GM12801 (cell line): ENCODE results near the gene RSPRY1.

Experiments
- TF ChIP-seq, protein P1 (sequence below): IDR thresholded peaks from one replicate; pipeline ENCODE4 v1.5.1; 2011; ENCODE audit warnings: control low read depth; ENCODE audit not compliant: insufficient read length; ENCODE audit errors: extremely low read depth

Gene RSPRY1

DNA sequence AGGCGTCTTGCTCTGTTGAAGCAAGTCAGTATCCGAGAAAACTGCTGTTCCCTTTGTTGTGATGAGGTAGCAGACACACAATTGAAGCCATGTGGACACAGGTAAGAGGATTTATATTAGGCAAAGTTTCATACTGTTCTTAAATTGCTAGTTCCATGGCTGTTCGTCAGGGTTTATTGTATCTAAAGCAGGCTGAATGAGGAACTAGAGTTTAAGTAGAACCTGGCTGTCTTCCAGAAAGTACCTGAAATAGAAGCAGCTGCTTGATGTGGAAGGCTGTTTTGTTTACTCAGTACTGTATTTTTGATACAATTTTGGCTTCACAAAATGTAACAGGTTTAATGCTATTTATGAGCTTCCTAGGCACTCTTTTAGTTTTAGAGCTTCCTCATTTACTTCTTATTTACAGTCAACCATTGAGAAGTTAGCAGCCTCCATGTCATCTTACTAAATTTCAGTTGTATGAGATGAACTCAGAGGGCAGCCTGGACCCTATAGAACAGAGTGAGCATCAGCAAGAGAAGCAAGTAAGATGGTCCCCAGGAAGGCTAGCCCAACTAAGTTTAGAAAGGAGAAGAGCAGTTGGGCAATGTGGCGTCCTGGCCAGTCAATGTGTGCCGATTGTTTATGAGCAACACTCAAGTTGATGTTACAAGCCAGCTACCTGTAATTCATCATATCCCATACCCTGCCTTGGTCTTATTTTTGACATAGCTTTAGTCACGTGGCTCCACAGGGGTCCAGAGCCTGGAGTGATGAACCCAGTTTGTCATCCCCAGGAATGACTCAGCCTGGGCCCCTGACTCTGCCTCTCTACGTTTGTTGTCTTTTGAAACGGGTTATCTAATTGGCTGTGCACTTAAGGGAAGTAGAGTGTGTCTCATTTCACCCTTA is 49.2 kb downstream of the RSPRY1 start:
- TF ChIP-seq, protein P1, sequence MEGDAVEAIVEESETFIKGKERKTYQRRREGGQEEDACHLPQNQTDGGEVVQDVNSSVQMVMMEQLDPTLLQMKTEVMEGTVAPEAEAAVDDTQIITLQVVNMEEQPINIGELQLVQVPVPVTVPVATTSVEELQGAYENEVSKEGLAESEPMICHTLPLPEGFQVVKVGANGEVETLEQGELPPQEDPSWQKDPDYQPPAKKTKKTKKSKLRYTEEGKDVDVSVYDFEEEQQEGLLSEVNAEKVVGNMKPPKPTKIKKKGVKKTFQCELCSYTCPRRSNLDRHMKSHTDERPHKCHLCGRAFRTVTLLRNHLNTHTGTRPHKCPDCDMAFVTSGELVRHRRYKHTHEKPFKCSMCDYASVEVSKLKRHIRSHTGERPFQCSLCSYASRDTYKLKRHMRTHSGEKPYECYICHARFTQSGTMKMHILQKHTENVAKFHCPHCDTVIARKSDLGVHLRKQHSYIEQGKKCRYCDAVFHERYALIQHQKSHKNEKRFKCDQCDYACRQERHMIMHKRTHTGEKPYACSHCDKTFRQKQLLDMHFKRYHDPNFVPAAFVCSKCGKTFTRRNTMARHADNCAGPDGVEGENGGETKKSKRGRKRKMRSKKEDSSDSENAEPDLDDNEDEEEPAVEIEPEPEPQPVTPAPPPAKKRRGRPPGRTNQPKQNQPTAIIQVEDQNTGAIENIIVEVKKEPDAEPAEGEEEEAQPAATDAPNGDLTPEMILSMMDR = no peak

DNA sequence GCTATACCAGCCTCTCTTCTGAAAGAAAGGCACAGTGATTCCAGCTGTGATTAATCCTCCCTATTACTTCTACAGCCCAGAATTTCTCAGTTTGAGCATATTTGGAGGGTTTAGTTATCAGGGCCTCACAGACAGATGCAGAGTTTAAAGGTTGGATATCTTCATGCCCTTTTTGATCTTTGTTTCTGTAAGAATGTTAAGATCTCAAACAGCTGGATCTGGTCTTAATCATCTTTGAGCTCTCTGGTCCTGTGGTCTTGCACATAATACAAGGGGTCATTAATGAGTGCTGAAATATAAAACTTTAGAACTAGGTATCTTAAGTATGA is 49.9 kb downstream of the RSPRY1 start:
- TF ChIP-seq, protein P1 = no peak

DNA sequence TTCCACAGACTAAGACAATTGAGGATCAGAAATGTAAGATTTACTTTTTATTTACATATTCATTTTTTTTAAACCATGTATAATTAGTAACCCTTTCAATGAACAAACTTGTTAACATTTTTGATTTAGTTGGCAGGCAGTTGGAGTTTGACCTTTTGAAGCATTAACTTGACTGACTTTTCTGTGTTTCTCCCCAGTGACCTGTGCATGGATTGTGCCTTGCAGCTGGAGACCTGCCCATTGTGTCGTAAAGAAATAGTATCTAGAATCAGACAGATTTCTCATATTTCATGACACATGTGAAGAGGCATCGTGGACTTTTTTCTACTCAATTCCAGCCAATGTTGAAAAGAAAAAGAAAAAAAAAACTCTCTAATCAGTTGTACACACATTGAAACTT is 52.6 kb downstream of the RSPRY1 start:
- TF ChIP-seq, protein P1 = no peak

DNA sequence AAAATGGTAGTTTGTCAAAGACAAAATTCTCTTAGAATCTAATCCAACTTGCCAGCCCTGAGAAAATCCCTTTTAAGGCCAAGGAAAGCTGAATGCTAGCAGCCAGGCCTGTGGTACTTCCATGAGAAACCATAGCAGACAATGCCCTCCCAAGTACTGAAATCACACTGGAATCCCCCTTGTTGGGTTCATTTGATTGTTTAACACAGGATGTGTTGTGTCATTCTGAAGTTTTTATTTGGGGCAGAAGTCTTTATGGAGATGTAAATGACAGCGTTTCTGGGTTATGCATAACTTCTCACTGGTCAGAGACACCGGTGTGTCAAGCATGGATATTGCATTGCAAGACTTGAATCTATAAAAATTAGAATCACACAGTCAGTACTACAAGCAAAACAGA is 53.0 kb downstream of the RSPRY1 start:
- TF ChIP-seq, protein P1 = no peak

DNA sequence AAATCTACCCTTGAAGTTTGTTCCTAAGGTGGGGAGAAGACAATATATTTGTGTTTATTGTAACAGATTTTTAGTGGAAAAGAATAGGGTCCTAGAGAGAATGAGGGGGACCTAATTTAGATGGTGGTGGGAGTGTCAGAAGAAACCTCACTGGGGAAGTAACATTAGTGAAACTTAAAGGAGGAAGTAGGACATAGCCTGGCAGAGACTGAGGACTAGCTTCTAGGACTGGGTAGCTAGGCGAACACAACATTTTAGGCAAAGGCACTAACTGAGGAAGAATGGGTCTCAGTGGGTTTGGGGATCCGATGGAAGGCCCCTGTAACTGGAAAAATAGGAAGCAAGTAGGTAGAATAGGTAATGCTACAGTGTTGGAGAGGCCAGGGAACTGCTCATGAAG is 54.7 kb downstream of the RSPRY1 start:
- TF ChIP-seq, protein P1 = no peak

DNA sequence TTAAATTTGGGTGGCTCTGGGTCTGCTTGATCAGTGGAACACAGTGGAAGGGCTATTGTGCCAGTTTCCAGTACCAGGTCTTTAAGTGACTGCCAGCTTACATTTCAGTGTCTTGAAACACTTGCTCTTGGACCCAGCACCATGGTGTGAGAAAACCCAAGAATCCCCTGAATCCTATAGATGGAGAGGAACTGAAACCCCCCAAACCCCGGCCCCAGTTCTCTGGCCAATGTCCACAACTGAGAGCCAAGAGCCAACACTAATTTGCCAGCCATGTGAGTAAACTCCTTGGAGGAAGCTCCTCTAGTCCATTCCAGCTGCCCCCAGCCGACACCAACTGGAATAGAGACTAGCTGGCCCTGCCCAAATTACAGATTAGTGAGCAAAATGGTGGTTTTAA is 56.5 kb downstream of the RSPRY1 start:
- TF ChIP-seq, protein P1 = no peak

DNA sequence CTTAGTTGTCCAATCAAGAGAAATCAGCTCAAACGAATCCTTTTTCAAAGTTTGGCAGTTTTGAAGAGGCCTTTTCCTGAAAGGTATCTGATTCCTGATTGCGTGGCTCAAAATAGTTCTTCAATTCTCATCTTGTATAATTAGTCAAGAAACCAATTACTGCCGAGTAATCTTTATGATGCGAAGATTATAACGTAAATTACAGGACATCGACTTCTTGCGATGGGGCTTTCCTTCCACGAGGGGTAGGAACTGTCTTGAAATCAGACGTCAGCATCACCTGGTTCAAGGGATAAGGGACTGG is 58.3 kb downstream of the RSPRY1 start:
- TF ChIP-seq, protein P1 = no peak
